NCI-H1417 (cell line): ENCODE results near the gene DYRK1A.

ENCODE experiments used
- DNase-seq, 3 experiments: peaks; one replicate each; lab custom pipeline; 2025; lab: John Stamatoyannopoulos, UW

DYRK1A gene

GRCh38 chr21:37566790-37567615 lies 200.4 kb downstream of the DYRK1A start:
- DNase-seq: no peak

GRCh38 chr21:37568415-37568814 lies 201.8 kb downstream of the DYRK1A start:
- DNase-seq: no peak

- no peak for DNase-seq
These were observed 202.3 kb downstream of the DYRK1A start for GRCh38 chr21:37568916-37569315.

- no peak for DNase-seq
These were observed 204.9 kb downstream of the DYRK1A start for GRCh38 chr21:37571442-37571841.

GRCh38 chr21:37574316-37574715 lies 207.7 kb downstream of the DYRK1A start:
- DNase-seq: no peak

GRCh38 chr21:37574751-37575150 lies 208.2 kb downstream of the DYRK1A start:
- DNase-seq: no peak

- DNase-seq: no peak
These were observed 209.0 kb downstream of the DYRK1A start for GRCh38 chr21:37575580-37575979.
